Heart left ventricle (tissue), 16 donors: ENCODE measurements around the gene RAB44. TPM values are rescaled to one million over a fixed set of nuclear protein-coding genes. Genes with fewer than 3 reads are reported as not detected.

Source experiments
- ATAC-seq, 4 donors: fragments of 200-7000 bp; cut with Tn5 transposase; one replicate each; pipeline ENCODE4 v1.9.1; 2020 to 2022; ENCODE audit warnings: moderate library complexity in 4 of 4, mild to moderate bottlenecking in 3 of 4, moderate number of reproducible peaks in 1 of 4
- DNase-seq, 5 donors: peaks; one replicate each; pipeline ENCODE4 v3.0.0-alpha.2; 2020
- H3K27ac ChIP-seq, 12 donors: fragments of 200-600 bp; sonication (generic) in 4 of 12; one replicate each; pipeline versions ENCODE4 v1.5.0 to v1.8.0; 2016 to 2022; ENCODE audit warnings: mild to moderate bottlenecking in 2 of 12
- H3K27me3 ChIP-seq, 9 donors: fragments of 200-600 bp; sonication (generic) in 2 of 9; one replicate each; pipeline versions ENCODE4 v1.5.1 to v1.8.0; 2016 to 2022; ENCODE audit warnings: mild to moderate bottlenecking in 3 of 9
- H3K36me3 ChIP-seq, 9 donors: fragments of 200-600 bp; sonication (generic) in 2 of 9; one replicate each; pipeline versions ENCODE4 v1.5.0 to v1.8.0; 2018 to 2022; ENCODE audit warnings: mild to moderate bottlenecking in 2 of 9
- H3K4me1 ChIP-seq, 12 donors: fragments of 200-600 bp; sonication (generic) in 4 of 12; one replicate each; pipeline versions ENCODE4 v1.5.0 to v1.8.0; 2016 to 2022; ENCODE audit warnings: mild to moderate bottlenecking in 3 of 12
- H3K4me3 ChIP-seq, 12 donors: fragments of 200-600 bp; sonication (generic) in 4 of 12; one replicate each; pipeline versions ENCODE4 v1.5.0 to v1.8.0; 2017 to 2022; ENCODE audit warnings: mild to moderate bottlenecking in 9 of 12, moderate library complexity in 4 of 12
- H3K9me3 ChIP-seq, 12 donors: fragments of 200-600 bp; sonication (generic) in 4 of 12; one replicate each; pipeline versions ENCODE4 v1.5.0 to v1.8.0; 2016 to 2022; ENCODE audit warnings: mild to moderate bottlenecking in 1 of 12
- CTCF ChIP-seq, 12 donors: fragments of 200-600 bp; sonication (generic) in 4 of 12; IDR thresholded peaks; one replicate each; pipeline versions ENCODE4 v1.5.0 to v1.8.0; 2018 to 2022; ENCODE audit warnings: antibody characterized with exemption in 12 of 12, mild to moderate bottlenecking in 5 of 12
- POLR2A ChIP-seq, 2 donors: fragments of 450-650 bp; IDR thresholded peaks; one replicate each; pipeline ENCODE4 v1.6.1; 2017; ENCODE audit warnings: antibody characterized with exemption in 2 of 2, mild to moderate bottlenecking in 2 of 2, moderate library complexity in 2 of 2
- WGBS, 4 donors: extraction: QIAGEN DNeasy Blood & Tissue Kit in 2 of 4; methylation state at CpG; one replicate each; pipeline versions ENCODE4 v1.1.5 to v1.1.7; 2013 to 2018; 5-methylcytosine and 5-hydroxymethylcytosine counted together
- intact Hi-C, 10 donors: fragments of 100-400 bp; cut with DNase I; formaldehyde crosslinking; loops; one replicate each; pipeline versions ENCODE4 v1.11.1 to v1.14.2; 2022
- polyA plus RNA-seq, 2 donors: library from polyadenylated mRNA; stranded (reverse); fragments of 200-250 nt; gene quantifications; one replicate each; pipeline ENCODE4 v1.2.3, GENCODE V29; 2013
- total RNA-seq, 9 donors: library from RNA; depleted of rRNA in 2 of 9; stranded (reverse); fragments of >200 nt in 2 of 9; fragmentation: NEBNext Ultra II Directional in 3 of 9; extraction: Animal tissue kit (Norgen Biotek cat#: 25700) in 3 of 9; gene quantifications; one replicate each; pipeline versions ENCODE4 v1.1.0 to v1.2.4, GENCODE V29; 2016 to 2023
- donor health status: ischemic (EF 13 %, LVEDD 7.1; RV severe dilation, severe dysfunction).
- donor health status: healthy with polysubstance abuse.
- donor health status: DM: no; HTN: yes; CAD: no.
- donor health status: DM: no; HTN: no; CAD: no.
- donor health status: ischemic (EF 25% LVEDD 6.9; RV normal size, moderate dysfunction).
- donor health status: ischemic (EF 25% LVEDD 5.7; RV mildly dilated, moderate dysfunction).
- donor health status: healthy.
- donor health status: DM: yes; HTN: yes; CAD: no.
- donor health status: ischemic (EF 35%, LVEDD 5.7; RV mildly dilated, moderate dysfunction).
- donor health status: nonischemic (EF 11% LVEDD 7.7; RV severe dilation, severe dysfunction).
- donor health status: DM: yes; HTN: yes; CAD: no.
- donor health status: PGD.
- donor health status: ischemic (EF 29% LVEDD 5.4; RV normal size, mild dysfunction).
- donor health status: nonischemic (EF 23%, LVEDD 6.1; RV moderate dilation, normal function).

RAB44 gene
- total and polyA plus RNA-seq, 11 donors, result 0.04 to 0.32 (median 0.08) TPM; not detected in 5

DNA sequence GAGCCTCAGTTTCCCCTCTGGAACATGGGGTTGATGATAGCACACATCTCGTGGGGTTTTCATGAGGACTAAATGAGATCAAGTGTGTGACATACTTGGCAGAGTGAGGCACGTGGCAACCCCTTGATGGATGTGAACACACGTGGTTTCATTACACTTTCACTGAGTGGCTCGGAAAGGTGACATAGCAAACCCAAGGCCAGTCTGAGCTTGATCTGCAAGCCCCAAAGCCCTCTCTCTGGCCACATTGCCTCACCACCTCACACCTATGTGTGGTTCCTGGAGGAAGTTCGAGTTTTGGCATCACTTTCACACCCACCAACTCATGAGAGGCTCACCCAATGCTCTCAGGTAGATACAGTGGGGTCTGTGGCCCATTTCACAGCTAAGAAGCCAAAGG lies 81.6 kb downstream of the RAB44 start:
- DNase-seq (no peak), ATAC-seq (no peak)
- Histone ChIP-seq H3K9me3 (no peaks in the 10 kb centered on the region), H3K4me1 (peaks cover 0 to 12% (median 0%) of the 10 kb centered on the region in 12 donors), H3K27me3 (no peaks in the 10 kb centered on the region), H3K36me3 (no peaks in the 10 kb centered on the region), H3K4me3 (no peak overlapping the region), H3K27ac (no peak overlapping the region)
- TF ChIP-seq CTCF (IDR thresholded peaks at IDR 0.05), result no peak
- TF ChIP-seq POLR2A (IDR thresholded peaks at IDR 0.05), result no peak
- 88 to 91% (median 90%) methylated on average over 5 of the region's 5 CpGs for WGBS, 4 donors
- intact Hi-C loops, result no loop called here

DNA sequence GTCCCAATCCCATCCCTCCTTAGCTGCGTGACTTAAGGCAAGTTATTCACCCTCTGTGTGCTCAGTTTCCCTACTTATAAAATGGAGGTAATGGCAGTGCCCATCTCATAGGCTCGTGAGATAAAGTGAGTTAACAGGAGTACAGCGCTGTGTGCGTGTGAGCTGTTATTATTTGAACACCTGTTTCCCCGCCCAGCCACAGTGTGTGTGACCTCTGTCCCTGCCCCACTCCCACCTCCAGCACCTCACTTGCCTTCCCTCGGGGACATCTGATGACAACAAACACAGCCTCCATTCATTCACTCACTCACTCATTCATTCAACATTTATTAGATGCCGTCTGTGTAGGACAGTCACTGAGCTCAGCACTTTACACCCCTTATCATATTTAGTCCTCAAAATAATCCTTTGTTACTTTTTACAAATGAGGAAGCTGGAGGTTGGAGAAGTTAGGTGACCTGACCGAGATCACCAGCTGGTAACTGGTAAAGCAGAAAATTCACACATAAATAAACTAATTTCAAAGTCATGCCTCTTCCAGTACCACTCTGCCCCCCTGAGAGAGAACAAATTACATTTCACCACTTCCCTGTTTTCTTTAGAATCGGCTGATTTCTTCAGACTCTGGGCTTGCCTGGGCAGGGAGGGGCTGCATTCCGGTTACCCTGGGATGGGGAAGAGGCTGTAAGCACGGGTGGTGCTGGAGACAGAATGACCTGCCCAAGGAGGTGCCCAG lies 83.0 kb downstream of the RAB44 start:
- intact Hi-C loops, result no loop called here
- no peaks in the 10 kb centered on the region for H3K36me3 ChIP-seq
- peak in 2 of 4 donors; percentile 18 to 29 for ATAC-seq
- WGBS, 4 donors, result 74 to 81% (median 80%) methylated on average over 11 of the region's 11 CpGs
- no peaks in the 10 kb centered on the region for H3K9me3 ChIP-seq
- peaks cover 0 to 12% (median 0%) of the 10 kb centered on the region in 12 donors for H3K4me1 ChIP-seq
- no peak overlapping the region for H3K4me3 ChIP-seq
- no peaks in the 10 kb centered on the region for H3K27me3 ChIP-seq
- DNase-seq, result no peak
- H3K27ac ChIP-seq, result no peak overlapping the region
- TF ChIP-seq POLR2A (IDR thresholded peaks at IDR 0.05) (no peak), CTCF (IDR thresholded peaks at IDR 0.05) (no peak)

DNA sequence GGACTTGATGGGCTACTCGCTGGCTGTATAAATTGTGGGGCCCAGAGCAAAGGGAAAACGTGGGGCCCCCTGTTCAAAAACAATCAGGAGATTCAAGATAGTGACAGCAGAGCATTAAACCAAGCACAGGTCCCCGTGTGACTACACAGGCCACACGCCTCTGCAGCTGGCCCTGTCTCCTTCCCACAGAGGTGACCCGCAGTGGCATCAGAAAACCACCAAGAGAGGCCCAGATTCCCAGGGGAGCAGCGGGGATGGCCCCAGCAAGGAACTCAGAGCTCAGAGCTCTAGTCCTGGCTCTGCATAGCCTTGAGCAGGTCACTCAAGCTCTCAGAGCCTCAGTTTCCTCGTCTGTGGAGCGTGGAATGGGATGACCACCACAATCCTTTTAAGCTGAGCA lies 84.0 kb downstream of the RAB44 start:
- H3K9me3 ChIP-seq, result no peaks in the 10 kb centered on the region
- ATAC-seq (no peak), DNase-seq (no peak)
- no peaks in the 10 kb centered on the region for H3K36me3 ChIP-seq
- intact Hi-C loops, result no loop called here
- WGBS, 4 donors, result 83 to 88% (median 85%) methylated on average over 7 to 8 of the region's 8 CpGs
- peaks cover 0 to 12% (median 0%) of the 10 kb centered on the region in 12 donors for H3K4me1 ChIP-seq
- no peak overlapping the region for H3K27ac ChIP-seq
- H3K4me3 ChIP-seq, result no peak overlapping the region
- no peaks in the 10 kb centered on the region for H3K27me3 ChIP-seq
- TF ChIP-seq CTCF (IDR thresholded peaks at IDR 0.05), result no peak
- TF ChIP-seq POLR2A (IDR thresholded peaks at IDR 0.05), result no peak

Other genes with a start within 250 kb of the RAB44 start
- gene STK38, start 150.3 kb upstream of the RAB44 start, total RNA-seq, result 10 to 100 TPM; 14.3 to 32.8 (median 21.2) TPM
- 10 to 100 TPM; 15.0 to 23.2 TPM for gene STK38, start 150.3 kb upstream of the RAB44 start, polyA plus RNA-seq
- 100 to 1,000 TPM in 6 of 9 donors, 10 to 100 TPM in 3; 43.2 to 162 (median 111) TPM for gene SRSF3, start 103.5 kb upstream of the RAB44 start, total RNA-seq
- gene SRSF3, start 103.5 kb upstream of the RAB44 start, polyA plus RNA-seq, result 100 to 1,000 TPM in 1 of 2 donors, 10 to 100 TPM in 1; 69.1 to 215 TPM
- gene CDKN1A, start 19.1 kb upstream of the RAB44 start, total RNA-seq, result 100 to 1,000 TPM in 4 of 9 donors, 10 to 100 TPM in 5; 27.5 to 164 (median 99.8) TPM
- gene CDKN1A, start 19.1 kb upstream of the RAB44 start, polyA plus RNA-seq, result 100 to 1,000 TPM in 1 of 2 donors, 10 to 100 TPM in 1; 36.2 to 658 TPM
- gene CPNE5, start 141.6 kb downstream of the RAB44 start, total RNA-seq, result 100 to 1,000 TPM in 1 of 9 donors, 10 to 100 TPM in 7, 1 to 10 TPM in 1; 5.2 to 111 (median 28.4) TPM
- gene CPNE5, start 141.6 kb downstream of the RAB44 start, polyA plus RNA-seq, result 10 to 100 TPM in 1 of 2 donors, 1 to 10 TPM in 1; 4.0 to 12.1 TPM
- 10 to 100 TPM; 30.9 to 61.6 (median 42.6) TPM for gene PPIL1, start 177.0 kb downstream of the RAB44 start, total RNA-seq
- gene PPIL1, start 177.0 kb downstream of the RAB44 start, polyA plus RNA-seq, result 10 to 100 TPM; 42.6 to 69.3 TPM
- 10 to 100 TPM; 54.2 to 86.2 (median 75.5) TPM for gene C6orf89, start 188.1 kb downstream of the RAB44 start, total RNA-seq
- gene C6orf89, start 188.1 kb downstream of the RAB44 start, polyA plus RNA-seq, result 10 to 100 TPM; 34.0 to 55.9 TPM